HUES6 (cell line): ENCODE data around the gene ANKRD16.
"Not testable (repeated sequence)": the region's sequence is repeated elsewhere in the genome, so short reads cannot be mapped to it uniquely, and the experiment has no call there.

Source experiments
- H3K27ac ChIP-seq: 2 replicates; pipeline ENCODE4 v1.7.0; 2013; ENCODE audit warnings: low read depth, mild to moderate bottlenecking, low read length, inconsistent platforms
- H3K27me3 ChIP-seq: 2 replicates; pipeline ENCODE4 v1.6.1; 2013; ENCODE audit warnings: low read length; ENCODE audit not compliant: control insufficient read depth, insufficient read depth
- H3K36me3 ChIP-seq: 2 replicates; pipeline ENCODE4 v1.6.1; 2013; ENCODE audit warnings: low read length; ENCODE audit not compliant: control insufficient read depth, insufficient read depth
- H3K4me1 ChIP-seq: 2 replicates; pipeline ENCODE4 v1.6.1; 2013; ENCODE audit warnings: low read length; ENCODE audit not compliant: control insufficient read depth, insufficient read depth
- H3K4me3 ChIP-seq: 2 replicates; pipeline ENCODE4 v1.5.1; 2013; ENCODE audit warnings: low read depth, low read length
- H3K9ac ChIP-seq: one replicate; pipeline ENCODE4 v1.6.1; 2013; ENCODE audit warnings: mild to moderate bottlenecking, low read length
- H3K9me3 ChIP-seq: 2 replicates; pipeline ENCODE4 v1.6.1; 2013; ENCODE audit warnings: low read depth, low read length; ENCODE audit not compliant: control insufficient read depth, insufficient read depth

The ANKRD16 gene

GRCh38 chr10:5856701-5857004 is 33.0 kb downstream of the ANKRD16 start:
- no peaks in the 10 kb centered on the region for H3K36me3 ChIP-seq
- no peak overlapping the region for H3K9ac ChIP-seq
- no peaks in the 10 kb centered on the region for H3K27me3 ChIP-seq
- H3K27ac ChIP-seq = no peak overlapping the region
- H3K9me3 ChIP-seq = no peaks in the 10 kb centered on the region
- no peak overlapping the region for H3K4me3 ChIP-seq
- H3K4me1 ChIP-seq = no peaks in the 10 kb centered on the region

- Histone ChIP-seq H3K27ac (no peak overlapping the region), H3K9ac (no peak overlapping the region), H3K27me3 (no peaks in the 10 kb centered on the region), H3K36me3 (no peaks in the 10 kb centered on the region), H3K9me3 (no peaks in the 10 kb centered on the region), H3K4me3 (no peak overlapping the region), H3K4me1 (no peaks in the 10 kb centered on the region)
These were observed 33.6 kb downstream of the ANKRD16 start for GRCh38 chr10:5855979-5856700.

- H3K9me3 ChIP-seq = no peaks in the 10 kb centered on the region
- no peak overlapping the region for H3K27ac ChIP-seq
- H3K4me3 ChIP-seq = no peak overlapping the region
- H3K36me3 ChIP-seq = no peaks in the 10 kb centered on the region
- no peak overlapping the region for H3K9ac ChIP-seq
- no peaks in the 10 kb centered on the region for H3K27me3 ChIP-seq
- no peaks in the 10 kb centered on the region for H3K4me1 ChIP-seq
These were observed 35.6 kb downstream of the ANKRD16 start for GRCh38 chr10:5854131-5854475.

GRCh38 chr10:5846667-5847066 is 43.0 kb downstream of the ANKRD16 start:
- H3K9ac ChIP-seq, H3K4me1 ChIP-seq, H3K4me3 ChIP-seq, H3K27me3 ChIP-seq, H3K27ac ChIP-seq, H3K36me3 ChIP-seq, H3K9me3 ChIP-seq: not testable (repeated sequence)

- Histone ChIP-seq H3K27ac (no peak overlapping the region), H3K9me3 (no peaks in the 10 kb centered on the region), H3K4me1 (peaks cover 13% of the 10 kb centered on the region; the same call in 1 of the 2 replicates), H3K4me3 (no peak overlapping the region), H3K36me3 (no peaks in the 10 kb centered on the region), H3K27me3 (no peaks in the 10 kb centered on the region), H3K9ac (no peak overlapping the region)
These were observed 45.2 kb downstream of the ANKRD16 start for GRCh38 chr10:5844345-5845055.

GRCh38 chr10:5843686-5844344 is 45.9 kb downstream of the ANKRD16 start:
- Histone ChIP-seq H3K9ac (no peak overlapping the region), H3K9me3 (no peaks in the 10 kb centered on the region), H3K4me1 (peaks cover 13% of the 10 kb centered on the region; the same call in 1 of the 2 replicates), H3K36me3 (no peaks in the 10 kb centered on the region), H3K27me3 (no peaks in the 10 kb centered on the region), H3K4me3 (no peak overlapping the region), H3K27ac (no peak overlapping the region)

- peaks cover 13% of the 10 kb centered on the region; the same call in 1 of the 2 replicates for H3K4me1 ChIP-seq
- H3K27me3 ChIP-seq = no peaks in the 10 kb centered on the region
- no peaks in the 10 kb centered on the region for H3K9me3 ChIP-seq
- no peaks in the 10 kb centered on the region for H3K36me3 ChIP-seq
- no peak overlapping the region for H3K9ac ChIP-seq
- no peak overlapping the region for H3K4me3 ChIP-seq
- no peak overlapping the region for H3K27ac ChIP-seq
These were observed 47.7 kb downstream of the ANKRD16 start for GRCh38 chr10:5841965-5842364.

GRCh38 chr10:5840314-5841307 is 49.1 kb downstream of the ANKRD16 start:
- Histone ChIP-seq H3K27me3 (no peaks in the 10 kb centered on the region), H3K9ac (no peak overlapping the region), H3K27ac (no peak overlapping the region), H3K36me3 (no peaks in the 10 kb centered on the region), H3K4me1 (peaks cover 13% of the 10 kb centered on the region; the same call in 1 of the 2 replicates), H3K4me3 (no peak overlapping the region), H3K9me3 (no peaks in the 10 kb centered on the region)

- not testable (repeated sequence) for H3K9ac ChIP-seq, H3K4me3 ChIP-seq, H3K27ac ChIP-seq, H3K9me3 ChIP-seq, H3K36me3 ChIP-seq, H3K27me3 ChIP-seq
- H3K4me1 ChIP-seq = peaks cover 10% of the 10 kb centered on the region; the same call in 1 of the 2 replicates
These were observed 53.5 kb downstream of the ANKRD16 start for GRCh38 chr10:5836181-5836580.

GRCh38 chr10:5835446-5836095 is 54.1 kb downstream of the ANKRD16 start:
- H3K4me1 ChIP-seq = peaks cover 4% of the 10 kb centered on the region; the same call in 1 of the 2 replicates
- no peak overlapping the region for H3K4me3 ChIP-seq
- no peak overlapping the region for H3K9ac ChIP-seq
- H3K9me3 ChIP-seq = no peaks in the 10 kb centered on the region
- no peaks in the 10 kb centered on the region for H3K27me3 ChIP-seq
- H3K36me3 ChIP-seq = no peaks in the 10 kb centered on the region
- no peak overlapping the region for H3K27ac ChIP-seq
